Measurements from ENCODE around the gene KLF12.

Gene KLF12

DNA sequence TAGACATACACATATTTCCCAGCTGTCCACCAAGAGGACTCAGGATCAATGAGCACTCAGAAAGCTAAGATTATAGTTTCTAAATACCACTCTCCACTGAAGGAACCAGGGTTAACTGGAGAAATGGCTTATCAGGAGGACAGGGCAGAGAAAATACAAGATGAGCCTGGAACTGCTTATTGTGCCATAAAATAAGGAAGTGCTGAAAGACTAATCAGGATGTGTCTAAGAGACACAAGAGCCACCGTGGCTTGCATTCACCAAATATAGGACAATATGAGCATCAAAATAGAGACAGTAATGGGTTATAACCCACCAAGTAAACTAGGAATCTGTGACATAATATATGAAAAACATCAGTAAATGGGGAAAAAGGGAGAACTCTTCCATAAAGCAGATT lies 32.8 kb downstream of the KLF12 start:
- DNase-seq, result no peak

DNA sequence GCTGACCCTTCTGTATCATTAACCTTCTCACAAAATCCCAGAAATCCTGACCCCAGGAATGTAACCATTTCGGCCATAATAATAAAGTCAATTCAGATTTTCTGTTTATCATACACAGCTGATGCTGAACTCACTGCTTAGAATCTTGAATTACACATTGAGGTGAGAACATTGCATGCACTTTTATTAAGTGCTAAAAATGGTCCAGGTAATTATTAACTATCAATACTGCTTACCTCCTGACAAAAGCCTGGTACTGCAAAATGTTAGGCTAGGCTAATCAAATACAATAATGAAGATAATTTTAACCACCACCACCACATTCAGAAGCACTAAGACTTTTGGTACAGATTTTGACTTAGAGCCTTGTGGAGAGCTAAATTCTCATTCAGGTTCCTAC lies 36.1 kb downstream of the KLF12 start:
- DNase-seq, result no peak

DNA sequence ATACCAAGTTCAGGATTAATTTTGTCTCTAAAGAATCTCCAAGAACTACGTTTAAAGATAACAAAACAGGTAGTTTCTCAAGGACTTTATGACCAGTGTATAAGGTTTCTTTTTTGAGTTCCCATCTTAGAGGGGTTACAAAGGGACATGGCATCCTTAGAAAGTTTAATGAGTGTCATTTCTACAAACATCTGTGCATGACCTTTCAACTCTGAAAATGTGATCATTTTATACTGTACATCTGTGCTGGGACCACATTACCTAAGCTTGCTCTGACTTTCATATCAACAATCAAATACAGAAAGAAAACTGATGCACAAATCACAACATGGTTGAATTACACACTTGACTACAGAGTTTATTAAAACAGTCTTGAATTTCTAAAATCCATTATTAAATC lies 37.1 kb downstream of the KLF12 start:
- DNase-seq, result no peak

DNA sequence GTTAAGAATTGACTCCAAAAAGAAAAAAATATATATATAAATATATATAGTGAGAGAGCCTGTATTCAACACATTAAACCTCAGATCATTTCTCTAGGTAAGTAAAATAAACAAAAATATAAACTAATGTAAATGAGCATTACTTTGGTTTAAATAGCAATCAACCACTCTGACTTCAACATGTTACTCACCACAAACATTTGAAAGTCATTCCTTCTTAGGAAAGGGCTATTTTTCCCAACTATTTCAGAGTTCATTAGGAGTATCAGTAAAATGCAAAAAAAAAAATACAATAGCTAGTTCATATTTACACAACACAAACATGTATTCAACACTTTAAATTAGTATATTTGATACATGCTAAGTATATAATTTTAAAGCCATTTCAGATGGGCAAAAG lies 40.5 kb downstream of the KLF12 start:
- no peak for DNase-seq

DNA sequence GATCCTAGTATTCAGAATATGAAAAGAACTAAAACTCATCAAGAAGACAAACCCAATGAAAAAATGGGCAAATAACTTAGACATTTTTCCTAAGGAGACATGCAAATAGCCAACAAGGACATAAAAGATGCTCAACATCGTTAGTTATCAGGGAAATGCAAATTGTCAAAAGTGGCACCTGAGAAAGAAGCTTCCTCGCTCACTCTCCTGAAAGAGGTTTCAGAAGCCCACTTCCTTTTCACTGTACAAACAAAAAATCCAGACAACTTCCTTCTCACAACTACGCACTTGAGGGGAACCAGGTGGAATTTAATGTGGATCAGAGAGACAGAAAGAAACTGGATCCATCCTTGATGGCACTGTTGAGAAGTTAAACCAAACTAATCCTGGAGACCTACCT lies 41.5 kb downstream of the KLF12 start:
- DNase-seq, result no peak

DNA sequence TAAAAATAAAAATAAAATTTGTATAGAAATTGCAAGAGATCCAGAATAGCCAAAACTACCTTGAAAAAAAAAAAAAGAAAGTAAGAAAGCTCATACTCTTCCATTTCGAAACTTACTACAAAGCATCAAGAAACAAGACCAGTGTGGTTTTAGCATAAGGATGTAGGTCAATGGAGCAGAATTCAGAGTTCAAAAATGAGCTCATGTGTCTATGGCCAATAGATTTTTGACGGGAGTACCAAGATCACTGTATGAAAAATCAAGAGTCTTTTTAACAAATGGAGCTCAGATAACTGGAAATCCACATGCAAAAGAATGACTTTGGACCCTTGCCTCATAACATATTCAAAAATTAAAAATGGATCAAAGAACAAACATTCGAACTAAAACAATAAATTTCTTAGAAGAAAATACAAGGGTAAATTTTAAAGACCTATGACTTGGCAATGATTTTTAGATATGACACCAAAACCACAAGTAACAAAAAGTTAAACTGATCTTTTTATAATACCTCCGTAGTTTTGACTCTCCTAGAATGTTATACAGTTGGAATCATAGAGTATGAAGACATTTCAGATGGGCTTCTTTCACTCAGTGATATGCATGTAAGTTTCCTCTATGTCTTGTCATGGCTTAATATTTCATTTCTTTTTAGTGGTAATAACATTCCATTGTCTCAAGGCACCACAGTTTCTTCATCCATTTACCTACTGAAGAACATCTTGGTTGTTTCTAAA lies 43.2 kb downstream of the KLF12 start:
- DNase-seq, result no peak

DNA sequence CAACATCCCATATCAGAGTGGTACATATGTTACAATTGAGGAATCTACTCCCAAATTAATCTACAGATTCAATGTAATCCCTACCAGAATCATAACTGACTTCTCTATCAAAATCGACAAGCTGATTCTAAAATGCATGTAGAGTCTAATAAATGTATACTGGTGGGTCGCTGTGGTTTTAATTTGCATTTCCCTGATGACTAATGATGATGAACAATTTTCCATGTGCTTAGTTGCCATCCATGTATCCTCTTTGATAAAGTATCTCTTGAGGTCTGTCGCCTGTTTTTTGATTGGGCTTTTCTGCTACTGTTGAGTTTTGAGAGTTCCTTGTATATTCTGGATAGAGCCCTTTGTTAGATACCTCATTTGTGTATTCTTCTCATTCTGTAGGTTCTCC lies 43.8 kb downstream of the KLF12 start:
- DNase-seq, result no peak

DNA sequence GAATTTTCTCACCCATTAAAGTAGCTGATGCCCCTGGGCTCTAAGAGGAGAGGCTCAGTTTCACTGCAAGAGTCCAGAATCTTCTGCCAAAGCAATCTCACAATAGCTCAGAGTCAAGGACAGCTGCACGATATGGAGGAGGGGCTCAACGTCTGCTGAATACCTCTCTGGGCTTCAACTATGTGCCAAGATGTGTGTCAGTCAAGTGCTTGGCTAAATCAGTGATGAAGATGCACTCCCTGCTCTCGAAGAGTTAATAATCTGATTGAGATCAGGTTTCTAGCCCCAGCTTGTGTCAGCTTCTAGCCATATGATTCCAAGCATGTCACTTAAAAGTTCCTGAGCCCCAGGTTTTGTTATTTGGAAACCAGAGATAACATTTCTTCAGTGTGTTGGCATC lies 46.8 kb downstream of the KLF12 start:
- no peak for DNase-seq
